Erythroblast (primary cell): Measurements from ENCODE around the gene B3GNT9.
A peak's percentile ranks its signal among the peaks of the same experiment; 100 is the strongest.

Experiments used
- GATA1 ChIP-seq: IDR thresholded peaks from 2 replicates; pipeline ENCODE4 v1.6.1; 2011; ENCODE audit warnings: low read depth, mild to moderate bottlenecking, control low read depth, low read length, moderate library complexity
- POLR2A ChIP-seq: IDR thresholded peaks from 2 replicates; pipeline ENCODE4 v1.6.1; 2011; ENCODE audit warnings: mild to moderate bottlenecking, low read length

DNA sequence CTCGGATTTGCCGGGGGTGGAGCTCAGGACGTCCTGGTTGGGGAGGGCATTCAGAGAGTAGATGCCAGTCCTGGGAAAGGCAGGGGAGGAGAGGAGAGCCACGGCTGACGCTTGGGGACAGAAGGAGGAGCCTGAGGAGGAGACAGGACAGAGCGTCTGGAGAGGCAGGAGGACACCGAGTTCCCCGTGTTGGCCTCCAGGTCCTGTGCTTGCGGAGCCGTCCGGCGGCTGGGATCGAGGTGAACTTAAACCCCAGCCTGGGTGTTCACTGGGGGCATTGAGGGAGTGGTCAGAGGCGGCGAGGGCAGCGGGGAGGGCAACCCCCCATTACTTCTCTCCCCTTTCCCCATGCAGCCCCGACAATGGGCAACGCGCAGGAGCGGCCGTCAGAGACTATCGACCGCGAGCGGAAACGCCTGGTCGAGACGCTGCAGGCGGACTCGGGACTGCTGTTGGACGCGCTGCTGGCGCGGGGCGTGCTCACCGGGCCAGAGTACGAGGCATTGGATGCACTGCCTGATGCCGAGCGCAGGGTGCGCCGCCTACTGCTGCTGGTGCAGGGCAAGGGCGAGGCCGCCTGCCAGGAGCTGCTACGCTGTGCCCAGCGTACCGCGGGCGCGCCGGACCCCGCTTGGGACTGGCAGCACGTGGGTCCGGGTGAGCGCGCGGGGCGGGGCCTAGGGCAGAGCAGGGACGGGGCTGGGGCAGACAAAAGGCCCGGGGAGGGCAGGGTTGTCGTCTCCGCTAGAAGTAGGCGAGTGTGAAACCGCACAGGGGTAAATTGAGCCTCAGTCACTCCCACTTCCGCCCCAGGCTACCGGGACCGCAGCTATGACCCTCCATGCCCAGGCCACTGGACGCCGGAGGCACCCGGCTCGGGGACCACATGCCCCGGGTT, 23.3 kb upstream of the B3GNT9 start:
- TF ChIP-seq POLR2A (peak; percentile 42), GATA1 (no peak)
